GM18870 (cell line): ENCODE measurements around the gene UTP25.
A peak's percentile ranks its signal among the peaks of the same experiment; 100 is the strongest.
"Not testable (repeated sequence)": the region's sequence is repeated elsewhere in the genome, so short reads cannot be mapped to it uniquely, and the experiment has no call there.

Experiments
- ATAC-seq: cut with Tn5 transposase; IDR thresholded peaks from one replicate; pipeline ENCODE4 v1.9.1; 2021; ENCODE audit warnings: moderate library complexity; ENCODE audit not compliant: unreplicated experiment

Gene UTP25

GRCh38 chr1:209827384-209828262, at the start of gene UTP25:
Gene UTP25, plus strand, starts transcription at chr1:209827972. Its CDS starts 92 bp downstream, at chr1:209828064.
- ATAC-seq = peak; percentile 87

GRCh38 chr1:209778102-209778501, 49.7 kb upstream of the UTP25 start:
- ATAC-seq = no peak

- ATAC-seq = no peak
These were observed 47.5 kb upstream of the UTP25 start for GRCh38 chr1:209780268-209780667.

- no peak for ATAC-seq
These were observed 44.4 kb upstream of the UTP25 start for GRCh38 chr1:209783386-209783785.

- peak; percentile 91 for ATAC-seq
These were observed 43.3 kb upstream of the UTP25 start, which contains the start of gene C1orf74 for GRCh38 chr1:209784265-209785169. Gene C1orf74, minus strand, starts transcription at chr1:209784559. Its CDS starts 925 bp downstream, at chr1:209783634.

- ATAC-seq = no peak
These were observed 42.2 kb upstream of the UTP25 start for GRCh38 chr1:209785592-209785991.

GRCh38 chr1:209786146-209786545, 41.6 kb upstream of the UTP25 start:
- no peak for ATAC-seq

GRCh38 chr1:209787551-209787950, 40.2 kb upstream of the UTP25 start:
- no peak for ATAC-seq

- ATAC-seq = no peak
These were observed 38.5 kb upstream of the UTP25 start for GRCh38 chr1:209789245-209789644.

- no peak for ATAC-seq
These were observed 37.2 kb upstream of the UTP25 start for GRCh38 chr1:209790286-209791193.

- ATAC-seq = no peak
These were observed 35.9 kb upstream of the UTP25 start for GRCh38 chr1:209791920-209792319.

- ATAC-seq = not testable (repeated sequence)
These were observed 34.1 kb upstream of the UTP25 start for GRCh38 chr1:209793711-209794110.

- no peak for ATAC-seq
These were observed 29.7 kb upstream of the UTP25 start for GRCh38 chr1:209797978-209798639.

GRCh38 chr1:209800984-209801834, 26.6 kb upstream of the UTP25 start:
- no peak for ATAC-seq

GRCh38 chr1:209802117-209802779, 25.5 kb upstream of the UTP25 start:
- no peak for ATAC-seq

GRCh38 chr1:209802780-209803152, 25.0 kb upstream of the UTP25 start:
- no peak for ATAC-seq

- no peak for ATAC-seq
These were observed 24.2 kb upstream of the UTP25 start for GRCh38 chr1:209803568-209803967.

GRCh38 chr1:209805341-209805781, 22.4 kb upstream of the UTP25 start:
- ATAC-seq = no peak
